HCT116 (cell line): ENCODE data around the gene TSSK6. TPM values are rescaled to one million over a fixed set of nuclear protein-coding genes. Genes with fewer than 3 reads are reported as not detected.

Source experiments
- ATAC-seq: fragments of 200-7000 bp; cut with Tn5 transposase; 2 replicates; pipeline ENCODE4 v1.9.1; 2020; ENCODE audit warnings: mild to moderate bottlenecking, moderate library complexity
- BruUV-seq: library from RNA; stranded (reverse); fragments of 400-500 nt; replicated peaks from 2 replicates; lab custom pipeline; 2021; lab: Mats Ljungman, UMichigan
- CTCF ChIA-PET: fragments of 300-600 bp; sonication (Branson Sonifier 250); formaldehyde crosslinking; loops from one replicate; lab custom pipeline; 2021; ENCODE audit warnings: antibody characterized with exemption; lab: Charles Lee
- POLR2A ChIA-PET: fragments of 300-600, 350-600 bp; sonication (Branson Sonifier 250); formaldehyde crosslinking; loops from one replicate; lab custom pipeline; 2021; ENCODE audit warnings: antibody characterized with exemption; lab: Charles Lee
- RAD21 ChIA-PET, 2 experiments: fragments of 300-600 bp; sonication (Branson Sonifier 250); formaldehyde crosslinking; loops; one replicate each; lab custom pipeline; 2023; ENCODE audit warnings: low total read pairs in 2 of 2; ENCODE audit not compliant: uncharacterized antibody in 2 of 2, unreplicated experiment in 2 of 2, low non-redundant PET in 1 of 2; lab: Charles Lee
- DNase-seq: peaks from one replicate; pipeline ENCODE4 v3.0.0-alpha.2; 2010; ENCODE audit warnings: low read depth, low spot score
- H2AFZ ChIP-seq: fragments of 200-600 bp; shearing (Covaris generic), sonication (generic); 2 replicates; pipeline ENCODE4 v1.6.1; 2017; ENCODE audit warnings: low read depth, mixed run types, mixed read lengths, antibody characterized with exemption, low read length; ENCODE audit not compliant: poor library complexity, severe bottlenecking
- H3K27ac ChIP-seq: 2 replicates; pipeline ENCODE4 v1.5.1; 2012; ENCODE audit warnings: low read depth, low read length
- H3K27me3 ChIP-seq: fragments of 200-600 bp; sonication (generic); 2 replicates; pipeline ENCODE4 v1.6.1; 2016; ENCODE audit warnings: mixed run types, low read length, mixed read lengths; ENCODE audit not compliant: insufficient read depth
- H3K36me3 ChIP-seq, 2 experiments: fragments of 200-500 bp in 1 of 2; fragments of 200-600 bp in 1 of 2; sonication (Bioruptor generic) in 1 of 2; sonication (generic) in 1 of 2; 2 replicates each; pipeline versions ENCODE4 v1.5.1 to v1.6.1; 2014 to 2016; ENCODE audit warnings: low read length in 2 of 2, inconsistent platforms in 1 of 2, mixed read lengths in 1 of 2, mixed run types in 1 of 2; ENCODE audit not compliant: insufficient read depth in 2 of 2, control insufficient read depth in 1 of 2
- H3K4me1 ChIP-seq, 2 experiments: fragments of 200-600 bp in 1 of 2; sonication (generic) in 1 of 2; 2 replicates each; pipeline versions ENCODE4 v1.5.1 to v1.6.1; 2012 to 2017; ENCODE audit warnings: low read length in 2 of 2, inconsistent platforms in 1 of 2, mild to moderate bottlenecking in 1 of 2, mixed read lengths in 1 of 2, mixed run types in 1 of 2, moderate library complexity in 1 of 2; ENCODE audit not compliant: insufficient read depth in 2 of 2, control insufficient read depth in 1 of 2
- H3K4me2 ChIP-seq: fragments of 200-600 bp; sonication (generic); 2 replicates; pipeline ENCODE4 v1.6.1; 2017; ENCODE audit warnings: mixed run types, low read length, mixed read lengths
- H3K4me3 ChIP-seq, 2 experiments: fragments of 200-600 bp in 1 of 2; sonication (generic) in 1 of 2; replicated peaks in 1 of 2; 2 replicates each; pipeline ENCODE4 v1.5.1; 2011 to 2016; ENCODE audit warnings: low read length in 2 of 2, control low read depth in 1 of 2, low read depth in 1 of 2, mild to moderate bottlenecking in 1 of 2, mixed read lengths in 1 of 2, mixed run types in 1 of 2
- H3K79me2 ChIP-seq: fragments of 200-600 bp; sonication (generic); 2 replicates; pipeline ENCODE4 v1.6.1; 2017; ENCODE audit warnings: mild to moderate bottlenecking, mixed run types, low read length, moderate library complexity, mixed read lengths; ENCODE audit not compliant: insufficient read depth
- H3K9ac ChIP-seq: fragments of 200-600 bp; sonication (generic); 2 replicates; pipeline ENCODE4 v1.6.1; 2016; ENCODE audit warnings: low read length, mixed read lengths
- H3K9me2 ChIP-seq: fragments of 200-600 bp; sonication (generic), shearing (Covaris generic); 2 replicates; pipeline ENCODE4 v1.6.1; 2017; ENCODE audit warnings: mixed run types, mild to moderate bottlenecking, moderate library complexity; ENCODE audit not compliant: insufficient read depth
- H3K9me3 ChIP-seq, 2 experiments: fragments of 200-500 bp in 1 of 2; fragments of 200-600 bp in 1 of 2; sonication (Bioruptor generic) in 1 of 2; sonication (generic) in 1 of 2; 2 replicates each; pipeline ENCODE4 v1.6.1; 2014 to 2017; ENCODE audit warnings: low read length in 2 of 2, mixed read lengths in 2 of 2, inconsistent platforms in 1 of 2, low read depth in 1 of 2, mild to moderate bottlenecking in 1 of 2, mixed run types in 1 of 2, moderate library complexity in 1 of 2; ENCODE audit not compliant: control insufficient read depth in 1 of 2, insufficient read depth in 1 of 2
- H4K20me1 ChIP-seq: fragments of 200-600 bp; sonication (generic), shearing (Covaris generic); 2 replicates; pipeline ENCODE4 v1.6.1; 2017; ENCODE audit warnings: mixed run types, mild to moderate bottlenecking, moderate library complexity; ENCODE audit not compliant: insufficient read depth
- ATF3 ChIP-seq: IDR thresholded peaks from 2 replicates; pipeline ENCODE4 v1.6.1; 2012
- CTCF ChIP-seq, 3 experiments: fragments of 200-600 bp in 1 of 3; sonication (generic) in 1 of 3; IDR thresholded peaks in 2 of 3; conservative IDR thresholded peaks in 1 of 3; 2 replicates each; pipeline ENCODE4 v1.5.1; 2012 to 2017; ENCODE audit warnings: low read depth in 2 of 3, low read length in 2 of 3, antibody characterized with exemption in 1 of 3, borderline replicate concordance in 1 of 3, control low read depth in 1 of 3, mild to moderate bottlenecking in 1 of 3, mixed read lengths in 1 of 3, mixed run types in 1 of 3, moderate library complexity in 1 of 3; ENCODE audit not compliant: insufficient read depth in 1 of 3
- ELF1 ChIP-seq: IDR thresholded peaks from 2 replicates; pipeline ENCODE4 v1.6.1; 2012; ENCODE audit warnings: low read depth, borderline replicate concordance
- EZH2 ChIP-seq: fragments of 200-600 bp; sonication (generic); IDR thresholded peaks from 2 replicates; pipeline ENCODE4 v1.6.1; 2017; ENCODE audit warnings: antibody characterized with exemption, mixed run types
- EZH2phosphoT487 ChIP-seq: fragments of 200-600 bp; IDR thresholded peaks from 2 replicates; pipeline ENCODE4 v1.6.1; 2018; ENCODE audit warnings: antibody characterized with exemption, borderline replicate concordance
- FOSL1 ChIP-seq: IDR thresholded peaks from 2 replicates; pipeline ENCODE4 v1.6.1; 2012; ENCODE audit warnings: low read depth
- JUND ChIP-seq: IDR thresholded peaks from 2 replicates; pipeline ENCODE4 v1.6.1; 2012
- MAX ChIP-seq: IDR thresholded peaks from 2 replicates; pipeline ENCODE4 v1.6.1; 2012
- POLR2A ChIP-seq: IDR thresholded peaks from 2 replicates; pipeline ENCODE4 v1.7.0; 2011; ENCODE audit warnings: borderline replicate concordance; ENCODE audit not compliant: insufficient read depth, insufficient read length; ENCODE audit errors: extremely low read depth
- RAD21 ChIP-seq: IDR thresholded peaks from 2 replicates; pipeline ENCODE4 v1.6.1; 2012; ENCODE audit warnings: low read depth, mild to moderate bottlenecking
- SIN3A ChIP-seq: IDR thresholded peaks from 2 replicates; pipeline ENCODE4 v1.6.1; 2012; ENCODE audit warnings: low read depth
- SP1 ChIP-seq: IDR thresholded peaks from 2 replicates; pipeline ENCODE4 v1.6.1; 2012; ENCODE audit warnings: low read depth
- SRF ChIP-seq: IDR thresholded peaks from 2 replicates; pipeline ENCODE4 v1.6.1; 2012; ENCODE audit warnings: low read depth
- TCF7L2 ChIP-seq: IDR thresholded peaks from 2 replicates; pipeline ENCODE4 v1.7.0; 2011; ENCODE audit warnings: borderline replicate concordance, inconsistent platforms; ENCODE audit not compliant: insufficient read depth, insufficient read length; ENCODE audit errors: extremely low read depth
- YY1 ChIP-seq: IDR thresholded peaks from 2 replicates; pipeline ENCODE4 v1.6.1; 2011; ENCODE audit warnings: low read length, low read depth, moderate library complexity, mild to moderate bottlenecking; ENCODE audit not compliant: insufficient replicate concordance; ENCODE audit errors: extremely low read depth
- ZFX ChIP-seq: fragments of 450-650 bp; IDR thresholded peaks from 2 replicates; pipeline ENCODE4 v1.6.1; 2017
- ZNF274 ChIP-seq: fragments of 200-500 bp; sonication (Bioruptor generic); IDR thresholded peaks from 2 replicates; pipeline ENCODE4 v1.6.1; 2014; ENCODE audit warnings: mild to moderate bottlenecking, low read depth, low read length, inconsistent platforms
- intact Hi-C: fragments of 100-400 bp; cut with micrococcal nuclease; formaldehyde crosslinking; loops from 2 replicates; pipeline ENCODE4 v1.10.0; 2022
- total RNA-seq: library from RNA; stranded (reverse); gene quantifications from one replicate; pipeline ENCODE4 v1.2.1, GENCODE V29; 2021; ENCODE audit not compliant: unreplicated experiment

TSSK6 gene
- total RNA-seq, 1 experiment from 2014 or later = 4.1 TPM

DNA sequence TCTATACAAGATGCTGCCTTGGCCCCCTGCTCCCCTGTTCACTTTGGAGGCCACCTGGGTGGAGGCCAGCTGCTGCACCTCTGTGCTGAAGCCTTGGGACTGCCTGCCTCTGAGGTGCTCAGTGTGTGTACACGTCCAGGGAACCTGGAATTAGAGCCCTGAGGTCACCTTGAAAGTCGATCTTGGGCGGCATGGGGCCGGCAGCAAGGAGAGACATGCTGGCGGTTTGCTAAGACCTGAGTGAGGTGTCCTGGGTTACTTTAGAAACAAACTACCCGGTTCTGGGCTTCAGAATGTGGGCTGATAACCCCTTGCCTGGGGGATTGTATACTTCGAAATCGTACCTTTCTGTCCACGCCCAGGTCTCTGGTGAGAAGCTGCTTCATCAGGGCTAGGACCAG, 25.5 kb downstream of the TSSK6 start:
- Histone ChIP-seq H4K20me1 (peaks cover 10% of the 10 kb centered on the region; the same call in 1 of the 2 replicates), H3K27ac (peak overlapping the region; percentile 72), H3K4me1 (peaks cover 19 to 43% of the 10 kb centered on the region in 2 experiments), H2AFZ (no peak overlapping the region), H3K9me3 (no peaks in the 10 kb centered on the region), H3K9me2 (no peaks in the 10 kb centered on the region), H3K4me2 (peak overlapping the region; percentile 62; the same call in 1 of the 2 replicates), H3K79me2 (peaks cover 93% of the 10 kb centered on the region), H3K36me3 (peaks cover 13 to 20% of the 10 kb centered on the region in 2 experiments; a peak in 3 of 4 replicates), H3K9ac (peak overlapping the region; percentile 21; the same call in 1 of the 2 replicates), H3K4me3 (no peak overlapping the region), H3K27me3 (no peaks in the 10 kb centered on the region)
- TF ChIP-seq EZH2 (no peak), FOSL1 (no peak), CTCF (IDR thresholded peaks at IDR 0.05 in 2 of 3, conservative IDR thresholded peaks at IDR 0.05 in 1 of 3; ENCODE audit: borderline replicate concordance in 1 of 3, insufficient read depth in 1 of 3, low read depth in 2 of 3, low read length in 2 of 3) (no peak), YY1 (no peak), ZNF274 (no peak), JUND (no peak), POLR2A (no peak), SRF (no peak), ZFX (no peak), RAD21 (no peak), ELF1 (no peak), ATF3 (no peak), MAX (no peak), SIN3A (no peak), TCF7L2 (no peak), EZH2phosphoT487 (no peak), SP1 (no peak)
- DNase-seq = no peak
- peak; percentile 13; the same call in 1 of the 2 replicates for ATAC-seq
- ChIA-PET POLR2A (interaction anchor here (1.2 to 2.2 kb wide), 2 partner anchors 123 to 125 kb away, joined by 4 to 10 read pairs; no protein-coding TSS in a partner anchor), CTCF (interaction anchor here (0.9 to 3.2 kb wide), 12 partner anchors 9 to 349 kb away, joined by 3 to 40 read pairs (median 4); partner anchors contain the start of gene GATAD2A), RAD21 (interaction anchor here (0.6 to 1.4 kb wide), 3 partner anchors 123 to 163 kb away, joined by 3 to 5 read pairs (median 3); no protein-coding TSS in a partner anchor)
- intact Hi-C loops = loop anchor here (1.0 to 5.0 kb wide), 3 partner anchors 83 to 343 kb away; partner anchors contain the start of gene GATAD2A
- TSS peak; percentile 61 for BruUV-seq
